OCI-LY3 (cell line): ENCODE data around the gene HYAL1.

ENCODE experiments used
- H2AFZ ChIP-seq: fragments of 200-600, 300-600 bp; shearing (Covaris generic); 2 replicates; pipeline ENCODE4 v1.6.0; 2014; ENCODE audit warnings: antibody characterized with exemption, low read depth, low read length
- H3K27ac ChIP-seq: fragments of 200-600, 300-600 bp; sonication (generic); 2 replicates; pipeline ENCODE4 v1.5.1; 2014; ENCODE audit warnings: mild to moderate bottlenecking, low read length, moderate library complexity, mixed read lengths
- H3K27me3 ChIP-seq: fragments of 200-600, 300-600 bp; sonication (generic); 2 replicates; pipeline ENCODE4 v1.6.1; 2014; ENCODE audit warnings: low read depth, low read length, mixed read lengths
- H3K36me3 ChIP-seq: fragments of 200-600, 300-600 bp; sonication (generic); replicated peaks from 2 replicates; pipeline ENCODE3; 2014; ENCODE audit warnings: low read depth, low read length, mixed read lengths
- H3K4me1 ChIP-seq: fragments of 300-600, 200-600 bp; sonication (generic); 2 replicates; pipeline ENCODE4 v1.6.1; 2014; ENCODE audit warnings: low read length, mixed read lengths
- H3K4me2 ChIP-seq: fragments of 200-600, 300-600 bp; sonication (generic); 2 replicates; pipeline ENCODE4 v1.6.1; 2014; ENCODE audit warnings: low read length, mixed read lengths
- H3K4me3 ChIP-seq: fragments of 300-600, 200-600 bp; sonication (generic); 2 replicates; pipeline ENCODE4 v1.5.1; 2014; ENCODE audit warnings: antibody characterized with exemption, mild to moderate bottlenecking, low read length, moderate library complexity
- H3K79me2 ChIP-seq: fragments of 300-600, 200-600 bp; shearing (Covaris generic); 2 replicates; pipeline ENCODE4 v1.6.1; 2014; ENCODE audit warnings: mild to moderate bottlenecking, low read length, mixed read lengths
- H3K9ac ChIP-seq: fragments of 300-600, 200-600 bp; shearing (Covaris generic); 2 replicates; pipeline ENCODE4 v1.6.0; 2014; ENCODE audit warnings: mild to moderate bottlenecking, low read length, moderate library complexity
- H3K9me3 ChIP-seq: fragments of 200-600, 300-600 bp; shearing (Covaris generic); 2 replicates; pipeline ENCODE4 v1.6.1; 2014; ENCODE audit warnings: low read length, mixed read lengths; ENCODE audit not compliant: insufficient read depth
- H4K20me1 ChIP-seq: fragments of 200-600, 300-600 bp; sonication (generic); 2 replicates; pipeline ENCODE4 v1.6.1; 2016; ENCODE audit warnings: low read length, mixed read lengths; ENCODE audit not compliant: insufficient read depth
- EZH2phosphoT487 ChIP-seq: fragments of 200-600 bp; shearing (Covaris generic); IDR thresholded peaks from 2 replicates; pipeline ENCODE4 v1.6.1; 2018; ENCODE audit warnings: antibody characterized with exemption, mixed run types, low read depth
- TF ChIP-seq, protein P1 (sequence below): fragments of 200-600, 300-600 bp; sonication (generic); IDR thresholded peaks from 2 replicates; pipeline ENCODE4 v1.5.1; 2014; ENCODE audit warnings: antibody characterized with exemption, low read length, low read depth

HYAL1 gene

DNA sequence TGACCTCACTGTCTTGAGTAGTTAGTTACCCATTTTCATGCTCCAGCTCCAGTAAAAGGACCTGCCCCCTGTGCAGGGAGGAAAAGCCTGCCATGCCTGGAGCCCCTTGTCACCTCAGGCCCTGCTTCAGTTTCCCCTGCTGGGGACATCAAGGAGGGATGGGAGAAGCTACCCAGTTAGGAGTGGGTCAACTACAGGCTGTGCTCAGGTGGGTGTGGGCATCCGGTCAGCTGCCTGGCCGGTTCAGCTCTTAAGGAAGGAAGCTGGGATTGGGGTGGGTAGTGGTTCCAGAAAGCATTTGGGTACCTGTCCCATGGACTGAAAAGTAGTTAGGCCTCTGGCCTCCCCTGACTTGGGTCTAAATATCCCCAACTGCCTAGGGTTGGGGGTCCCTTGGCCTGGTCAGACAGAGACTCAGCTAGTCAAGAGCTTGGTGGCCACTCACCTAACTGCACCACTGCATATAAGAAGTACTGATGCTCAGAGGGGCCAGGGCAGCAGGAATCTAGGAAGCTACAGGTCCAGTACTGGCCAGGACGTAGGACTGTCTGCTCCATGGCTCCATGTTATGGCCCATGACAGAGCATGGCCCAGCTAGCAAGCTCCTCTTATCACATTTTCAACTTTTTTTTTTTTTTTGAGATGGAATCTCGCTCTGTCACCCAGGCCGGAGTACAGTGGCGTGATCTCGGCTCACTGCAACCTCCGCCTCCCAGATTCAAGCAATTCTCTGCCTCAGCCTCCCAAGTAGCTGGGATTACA, 23.9 kb downstream of the HYAL1 start:
- no peaks in the 10 kb centered on the region for H3K27me3 ChIP-seq
- no peaks in the 10 kb centered on the region for H3K36me3 ChIP-seq
- no peaks in the 10 kb centered on the region for H4K20me1 ChIP-seq
- no peaks in the 10 kb centered on the region for H3K9me3 ChIP-seq
- TF ChIP-seq, protein P1, sequence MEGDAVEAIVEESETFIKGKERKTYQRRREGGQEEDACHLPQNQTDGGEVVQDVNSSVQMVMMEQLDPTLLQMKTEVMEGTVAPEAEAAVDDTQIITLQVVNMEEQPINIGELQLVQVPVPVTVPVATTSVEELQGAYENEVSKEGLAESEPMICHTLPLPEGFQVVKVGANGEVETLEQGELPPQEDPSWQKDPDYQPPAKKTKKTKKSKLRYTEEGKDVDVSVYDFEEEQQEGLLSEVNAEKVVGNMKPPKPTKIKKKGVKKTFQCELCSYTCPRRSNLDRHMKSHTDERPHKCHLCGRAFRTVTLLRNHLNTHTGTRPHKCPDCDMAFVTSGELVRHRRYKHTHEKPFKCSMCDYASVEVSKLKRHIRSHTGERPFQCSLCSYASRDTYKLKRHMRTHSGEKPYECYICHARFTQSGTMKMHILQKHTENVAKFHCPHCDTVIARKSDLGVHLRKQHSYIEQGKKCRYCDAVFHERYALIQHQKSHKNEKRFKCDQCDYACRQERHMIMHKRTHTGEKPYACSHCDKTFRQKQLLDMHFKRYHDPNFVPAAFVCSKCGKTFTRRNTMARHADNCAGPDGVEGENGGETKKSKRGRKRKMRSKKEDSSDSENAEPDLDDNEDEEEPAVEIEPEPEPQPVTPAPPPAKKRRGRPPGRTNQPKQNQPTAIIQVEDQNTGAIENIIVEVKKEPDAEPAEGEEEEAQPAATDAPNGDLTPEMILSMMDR: no peak
- H3K79me2 ChIP-seq: no peaks in the 10 kb centered on the region
- H3K4me2 ChIP-seq: no peak overlapping the region
- no peak overlapping the region for H3K4me3 ChIP-seq
- H2AFZ ChIP-seq: no peak overlapping the region
- H3K9ac ChIP-seq: no peak overlapping the region
- H3K27ac ChIP-seq: no peak overlapping the region
- no peaks in the 10 kb centered on the region for H3K4me1 ChIP-seq

DNA sequence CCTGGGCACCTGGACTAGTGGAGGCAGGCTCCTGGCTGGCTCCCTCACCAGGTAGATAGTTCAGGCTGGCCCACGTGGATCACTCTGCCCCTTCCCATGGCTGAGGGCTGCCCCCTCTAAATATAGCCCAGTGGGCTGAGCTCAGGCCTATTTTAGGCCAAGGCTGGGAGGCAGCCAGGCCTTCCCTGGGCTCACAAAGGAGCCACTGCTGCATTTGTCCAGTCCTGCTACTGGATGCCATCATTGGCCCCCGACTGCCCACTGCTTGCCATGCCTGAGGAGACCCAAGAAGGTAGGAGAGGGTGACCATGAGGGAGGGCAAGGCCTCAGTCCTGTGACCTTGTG, 24.5 kb downstream of the HYAL1 start, which contains the start of gene LSMEM2:
TSS of gene LSMEM2 (plus strand) at position 208 of the 345 bp plus-strand sequence. CDS start at position 235, 27 bp downstream.
- H3K4me3 ChIP-seq: no peak within 1 kb of the TSS
- H4K20me1 ChIP-seq: no peaks in the 10 kb centered on the region
- H3K9me3 ChIP-seq: no peaks in the 10 kb centered on the region
- peaks cover 3% of the 10 kb centered on the region; the same call in 1 of the 2 replicates for H3K27me3 ChIP-seq
- no peaks in the 10 kb centered on the region for H3K79me2 ChIP-seq
- no peak within 1 kb of the TSS for H2AFZ ChIP-seq
- H3K27ac ChIP-seq: no peak within 1 kb of the TSS
- H3K9ac ChIP-seq: no peak within 1 kb of the TSS
- H3K4me1 ChIP-seq: no peaks in the 10 kb centered on the region
- TF ChIP-seq, protein P1: no peak
- TF ChIP-seq EZH2phosphoT487: no peak
- H3K4me2 ChIP-seq: no peak within 1 kb of the TSS
- no peaks in the 10 kb centered on the region for H3K36me3 ChIP-seq

- Histone ChIP-seq H3K4me1 (peaks cover 2% of the 10 kb centered on the region; the same call in 1 of the 2 replicates), H3K4me2 (no peak overlapping the region), H2AFZ (no peak overlapping the region), H3K9me3 (no peaks in the 10 kb centered on the region), H3K4me3 (no peak overlapping the region), H3K9ac (no peak overlapping the region), H3K27me3 (peaks cover 4% of the 10 kb centered on the region; the same call in 1 of the 2 replicates), H3K27ac (no peak overlapping the region), H3K36me3 (no peaks in the 10 kb centered on the region), H3K79me2 (no peaks in the 10 kb centered on the region), H4K20me1 (no peaks in the 10 kb centered on the region)
- TF ChIP-seq, protein P1: no peak
- no peak for TF ChIP-seq EZH2phosphoT487
Observed at GRCh38 chr3:50278123-50278879, 25.1 kb downstream of the HYAL1 start.

DNA sequence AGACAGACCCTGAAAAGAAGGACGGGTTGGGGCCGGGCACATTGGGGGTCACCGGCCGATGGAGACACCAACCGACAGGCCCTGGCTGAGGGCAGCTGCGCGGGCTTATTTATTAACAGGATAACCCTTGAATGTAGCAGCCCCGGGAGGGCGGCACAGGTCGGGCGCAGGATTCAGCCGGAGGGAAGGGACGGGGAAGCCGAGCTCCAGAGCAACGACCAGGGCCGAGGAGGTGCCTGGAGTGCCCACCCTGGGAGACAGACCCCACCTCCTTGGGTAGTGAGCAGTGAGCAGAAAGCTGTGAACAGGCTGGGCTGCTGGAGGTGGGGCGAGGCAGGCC, 26.6 kb downstream of the HYAL1 start:
- Histone ChIP-seq H4K20me1 (no peaks in the 10 kb centered on the region), H3K9ac (no peak overlapping the region), H3K9me3 (no peaks in the 10 kb centered on the region), H3K27me3 (peaks cover 4% of the 10 kb centered on the region; the same call in 1 of the 2 replicates), H3K4me3 (no peak overlapping the region), H2AFZ (no peak overlapping the region), H3K4me1 (peaks cover 9% of the 10 kb centered on the region; the same call in 1 of the 2 replicates), H3K27ac (no peak overlapping the region), H3K36me3 (no peaks in the 10 kb centered on the region), H3K79me2 (no peaks in the 10 kb centered on the region), H3K4me2 (no peak overlapping the region)
- TF ChIP-seq EZH2phosphoT487: no peak
- TF ChIP-seq, protein P1: no peak
